GM18861 (cell line): ENCODE data around the gene SETX.

ENCODE experiments used
- ATAC-seq: cut with Tn5 transposase; IDR thresholded peaks from one replicate; pipeline ENCODE4 v1.9.1; 2021; ENCODE audit not compliant: unreplicated experiment

SETX gene

DNA sequence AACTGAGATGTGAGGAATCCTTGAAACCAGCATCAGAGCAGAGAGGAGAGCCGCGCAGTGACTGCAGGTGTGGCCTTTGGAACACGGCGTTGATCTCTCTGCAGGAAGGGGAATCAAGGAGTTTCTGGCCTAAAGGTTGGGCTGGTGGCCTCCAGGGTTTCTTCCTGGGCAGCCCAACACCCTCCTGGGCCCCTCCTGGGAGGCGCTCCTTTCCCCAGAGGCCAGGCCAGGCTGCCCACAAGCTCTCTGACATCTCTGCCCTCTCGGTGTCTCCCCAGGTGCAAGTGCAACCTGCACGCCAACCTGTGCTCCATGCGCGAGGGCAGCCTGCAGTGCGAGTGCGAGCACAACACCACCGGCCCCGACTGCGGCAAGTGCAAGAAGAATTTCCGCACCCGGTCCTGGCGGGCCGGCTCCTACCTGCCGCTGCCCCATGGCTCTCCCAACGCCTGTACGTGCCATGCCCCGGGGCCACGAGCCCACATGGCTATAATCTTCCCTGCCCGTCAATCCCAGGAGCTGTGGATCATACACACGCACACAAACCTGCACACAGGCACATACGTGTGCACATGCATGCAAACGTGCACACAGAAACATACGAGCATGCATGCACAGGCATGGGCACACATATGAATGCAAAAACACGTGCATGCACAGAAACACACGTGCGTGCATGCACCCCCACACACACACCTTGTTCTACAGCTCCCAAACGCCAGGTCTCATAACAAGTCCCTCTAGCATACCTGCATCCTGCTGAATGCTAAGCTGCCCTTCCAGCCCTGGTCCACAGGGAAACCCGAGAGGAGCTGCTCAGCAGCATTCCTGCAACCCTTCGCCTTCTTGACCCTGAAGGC, 128.0 kb downstream of the SETX start:
- ATAC-seq = no peak

DNA sequence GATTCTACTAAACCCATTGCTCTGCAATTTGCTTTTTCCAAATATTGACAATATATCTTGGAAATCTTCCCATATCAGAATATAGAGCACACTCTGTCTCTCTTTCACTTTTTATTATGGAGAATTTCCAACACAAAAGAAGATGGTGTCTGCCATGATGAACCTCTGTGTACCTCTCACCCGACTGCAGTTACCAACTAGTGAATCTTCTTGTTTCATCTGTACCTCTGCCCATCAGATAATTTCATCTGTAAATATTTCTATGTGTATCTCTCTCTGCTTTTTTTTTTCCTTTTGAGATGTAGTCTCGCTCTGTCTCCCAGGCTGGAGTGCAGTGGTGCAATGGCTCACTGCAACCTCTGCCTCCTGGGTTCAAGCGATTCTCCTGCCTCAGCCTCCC, 130.1 kb downstream of the SETX start:
- ATAC-seq = no peak

DNA sequence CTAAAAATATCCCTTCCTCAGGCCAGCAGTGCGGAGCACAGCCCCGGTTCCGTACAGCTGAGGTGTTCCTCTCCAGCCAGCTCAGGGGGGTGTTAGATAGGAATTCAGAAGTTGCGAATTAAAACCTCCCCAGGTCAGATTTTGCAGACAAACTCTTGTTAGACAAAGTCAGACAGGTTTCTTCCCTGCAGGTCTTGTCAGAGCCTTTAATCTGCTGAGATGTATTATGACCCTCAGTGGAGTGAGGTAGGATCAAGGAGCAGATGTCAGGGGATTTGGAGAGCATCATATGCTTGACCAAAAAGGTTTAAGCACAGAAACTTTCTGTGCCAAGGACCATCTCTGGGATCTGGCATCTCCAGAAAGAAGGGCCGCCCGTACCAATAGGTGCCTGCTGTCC, 132.8 kb downstream of the SETX start:
- no peak for ATAC-seq

DNA sequence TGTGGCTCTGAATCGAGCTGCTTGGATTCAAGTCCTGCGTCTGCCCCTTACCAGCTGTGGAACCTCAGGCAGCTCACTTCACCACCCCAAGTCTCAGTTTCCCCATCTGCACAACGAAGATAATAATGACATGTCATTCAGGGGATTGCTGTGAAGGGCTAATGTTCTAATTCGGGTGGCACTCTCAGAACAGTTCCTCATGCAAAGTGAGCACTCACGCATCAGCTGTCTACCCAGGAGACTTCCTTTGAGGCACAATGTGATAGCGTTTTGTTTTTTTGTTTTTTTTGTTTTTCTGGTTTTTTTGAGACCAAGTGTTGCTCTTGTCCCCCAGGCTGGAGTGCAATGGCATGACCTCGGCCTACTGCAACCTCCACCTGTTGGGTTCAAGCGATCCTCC, 136.6 kb downstream of the SETX start:
- no peak for ATAC-seq

- ATAC-seq = no peak
Observed at GRCh38 chr9:132216861-132217619, 137.7 kb downstream of the SETX start.

- no peak for ATAC-seq
Observed at GRCh38 chr9:132214027-132214622, 140.7 kb downstream of the SETX start.

DNA sequence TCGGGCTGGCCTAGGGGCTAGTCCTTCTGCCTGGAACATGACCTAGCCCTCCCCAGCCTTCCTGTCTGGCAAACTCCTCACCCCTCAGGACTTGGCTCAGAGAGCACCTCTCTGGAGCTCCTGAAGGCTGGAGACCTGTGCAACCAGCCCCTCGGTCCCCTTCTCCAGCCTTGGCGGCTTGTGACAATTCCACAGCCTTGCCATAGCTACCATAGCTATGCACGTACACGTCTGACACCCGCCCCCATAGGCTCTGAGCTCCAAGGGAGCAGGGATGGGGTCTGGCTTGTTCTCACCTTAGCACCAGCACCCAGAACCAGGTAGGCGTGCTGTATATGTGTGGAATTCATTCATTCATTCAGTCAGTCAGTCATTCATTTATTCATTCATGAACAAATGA, 143.2 kb downstream of the SETX start:
- ATAC-seq = no peak
